H1 (cell line): ENCODE data around the gene IFI44L. TPM values are rescaled to one million over a fixed set of nuclear protein-coding genes. Genes with fewer than 3 reads are reported as not detected.

Source experiments
- polyA plus RNA-seq, 7 experiments: library from polyadenylated mRNA; depleted of rRNA in 3 of 7; stranded (reverse) in 5 of 7; unstranded in 2 of 7; fragments of >200 nt in 5 of 7; fragments of 200-250 nt in 2 of 7; gene quantifications; 1 replicate in 5 of 7; 2 replicates in 1 of 7; 4 replicates in 1 of 7; pipeline versions ENCODE4 v1.2.1 to v1.2.3, GENCODE V29; 2011 to 2013; ENCODE audit warnings: missing spikeins in 2 of 7, mixed read lengths in 2 of 7
- total RNA-seq: library from RNA; stranded (reverse); fragmentation: NEBNext Ultra II Directional; extraction: Animal tissue kit (Norgen Biotek cat#: 25700); gene quantifications from 2 replicates; pipeline ENCODE4 v1.2.1, GENCODE V29; 2021

IFI44L gene
- total and polyA plus RNA-seq, 2 of the 8 experiments (the other 6 are each of a cell fraction or from before 2014, with no cell fraction given), result not detected

Other genes with a start within 250 kb of the IFI44L start
- gene PTGFR, start 129.5 kb upstream of the IFI44L start, total RNA-seq, result 0.13 TPM in 1 of 2 replicates, not detected in the other
- 0.02 and 0.05 TPM in 2 replicates for gene PTGFR, start 129.5 kb upstream of the IFI44L start, polyA plus RNA-seq (2011; rRNA removed)
- not detected in 2 replicates for gene IFI44, start 29.4 kb downstream of the IFI44L start, total RNA-seq
- gene IFI44, start 29.4 kb downstream of the IFI44L start, polyA plus RNA-seq (2011; rRNA removed), result not detected in 2 replicates